Stimulated activated CD8-positive, alpha-beta memory T cell treated with anti-CD3 and anti-CD28 coated beads, Interleukin-7, amount 100 ng/mL, for 1 hour (primary cell): ENCODE results near the gene MDM1.

Source experiments
- DNase-seq, 2 donors: peaks; one replicate each; pipeline ENCODE4 v3.0.0-alpha.2; 2020; ENCODE audit warnings: low read depth in 2 of 2

MDM1 gene

DNA sequence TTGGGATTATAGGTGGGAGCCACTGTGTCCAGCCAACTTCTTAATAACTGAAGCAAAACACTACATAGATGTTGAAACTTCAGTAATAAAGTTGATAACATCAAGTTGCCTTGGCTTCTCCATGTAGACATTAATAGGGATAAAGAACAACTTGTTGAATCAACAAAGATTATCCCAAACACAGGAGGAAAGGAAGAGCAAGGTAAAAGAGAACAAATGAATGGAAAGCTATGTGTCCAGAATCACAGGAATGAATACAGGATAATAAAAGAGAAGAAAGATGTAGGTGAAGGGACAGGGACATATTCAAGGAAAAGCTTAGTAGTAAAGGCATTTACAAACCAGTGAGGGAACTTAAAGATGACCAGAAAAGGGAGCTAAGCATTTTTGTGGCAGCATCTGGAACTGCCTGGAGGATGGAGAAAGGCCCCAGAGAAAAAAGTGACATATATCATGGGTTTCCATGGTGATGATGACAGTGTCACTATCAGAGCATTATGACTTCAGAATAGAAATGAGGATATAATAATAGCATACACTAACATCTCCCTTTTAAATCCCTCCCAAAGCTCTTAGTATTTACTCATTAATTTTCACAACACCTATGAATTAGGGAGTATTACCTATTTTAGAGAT is 24.0 kb upstream of the MDM1 start:
- DNase-seq = no peak

DNA sequence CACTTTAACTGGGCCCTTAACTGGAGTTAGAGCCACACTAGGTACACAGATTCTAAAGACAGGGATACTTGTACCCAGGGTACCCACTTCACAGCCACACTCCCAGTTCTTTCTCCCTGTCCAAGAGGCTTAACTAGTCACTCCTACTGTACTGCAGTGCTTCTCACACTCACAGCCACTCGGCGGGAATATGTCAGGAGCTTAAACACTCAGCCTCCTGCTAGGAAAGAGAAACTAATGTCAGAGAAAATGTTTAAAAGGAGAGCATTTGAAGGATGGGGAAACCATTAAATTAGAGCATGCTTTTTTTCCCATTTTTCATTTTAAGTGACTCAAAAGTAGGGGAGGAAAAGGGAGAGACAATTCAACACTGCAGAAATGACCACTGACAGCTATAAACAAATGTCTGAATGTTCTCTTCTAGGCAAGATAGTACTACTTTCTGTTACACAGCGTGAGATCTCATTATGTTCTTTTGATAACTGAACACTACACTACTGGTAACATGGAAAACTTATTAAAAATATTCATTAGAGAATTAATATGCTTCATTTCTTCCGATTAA is 22.9 kb upstream of the MDM1 start:
- DNase-seq = no peak

- DNase-seq = no peak
Measured at GRCh38 chr12:68352067-68352466, 19.9 kb upstream of the MDM1 start.

- DNase-seq = no peak
Measured at GRCh38 chr12:68350753-68351152, 18.6 kb upstream of the MDM1 start.

DNA sequence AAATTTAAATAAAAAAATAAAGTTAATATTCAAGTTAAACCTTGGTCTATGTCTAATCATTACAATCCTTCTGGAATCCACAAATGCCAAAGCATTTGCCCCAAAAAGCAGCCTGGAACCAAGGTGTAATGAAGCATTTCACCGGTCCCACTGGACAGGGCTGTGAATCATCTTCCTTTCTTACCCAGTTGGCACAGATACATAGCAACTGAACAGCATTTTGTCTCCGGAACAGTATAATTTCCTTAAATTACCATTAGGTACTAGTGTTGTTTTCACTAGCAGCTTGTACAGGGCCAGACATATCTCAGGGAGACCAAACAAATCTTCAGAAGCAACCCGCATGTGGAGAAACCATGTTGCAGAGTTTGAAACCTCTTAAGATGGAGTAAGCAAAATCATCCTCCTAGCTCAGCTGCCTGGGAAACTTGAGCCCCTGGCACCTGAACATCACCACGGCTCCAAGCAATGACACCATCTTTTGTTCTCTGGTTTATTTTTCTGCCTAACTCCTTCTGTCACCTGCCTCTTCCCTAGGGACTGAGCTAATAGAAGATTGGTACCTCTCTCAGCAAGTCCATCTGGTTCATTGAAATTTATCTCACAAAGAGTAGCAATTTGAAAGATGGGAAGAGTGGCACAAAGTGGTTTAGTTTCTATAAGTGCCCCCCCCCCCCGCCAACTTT is 17.9 kb upstream of the MDM1 start:
- no peak for DNase-seq

- no peak for DNase-seq
Measured at GRCh38 chr12:68349220-68349621, 17.1 kb upstream of the MDM1 start.

- DNase-seq = no peak
Measured at GRCh38 chr12:68348419-68348818, 16.3 kb upstream of the MDM1 start.

DNA sequence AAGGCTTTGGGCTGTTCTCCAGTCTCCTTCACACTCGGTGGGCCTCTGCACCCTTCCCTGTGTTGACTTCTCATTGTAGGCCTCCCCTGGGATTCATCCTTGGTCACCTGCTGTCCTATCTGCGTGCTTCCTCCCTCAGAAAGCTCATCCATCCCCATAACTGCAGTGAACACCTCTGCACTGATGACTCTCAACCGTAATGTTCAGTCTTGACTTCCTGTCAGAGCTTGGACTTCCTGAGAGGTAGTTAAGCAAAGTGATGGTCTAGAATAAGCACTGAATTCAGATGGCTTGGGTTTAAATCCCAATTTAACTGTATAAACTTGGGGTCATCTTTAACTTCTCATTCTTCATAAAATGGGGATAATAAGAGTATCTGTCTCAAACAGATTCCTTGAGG is 13.6 kb upstream of the MDM1 start:
- no peak for DNase-seq

GRCh38 chr12:68344126-68344525 is 12.0 kb upstream of the MDM1 start:
- DNase-seq = no peak

GRCh38 chr12:68342966-68343365 is 10.8 kb upstream of the MDM1 start:
- DNase-seq = no peak

GRCh38 chr12:68341822-68342221 is 9.7 kb upstream of the MDM1 start:
- DNase-seq = no peak

GRCh38 chr12:68340404-68341270 is 8.5 kb upstream of the MDM1 start:
- no peak for DNase-seq

- DNase-seq = no peak
Measured at GRCh38 chr12:68336889-68337303, 4.7 kb upstream of the MDM1 start.

DNA sequence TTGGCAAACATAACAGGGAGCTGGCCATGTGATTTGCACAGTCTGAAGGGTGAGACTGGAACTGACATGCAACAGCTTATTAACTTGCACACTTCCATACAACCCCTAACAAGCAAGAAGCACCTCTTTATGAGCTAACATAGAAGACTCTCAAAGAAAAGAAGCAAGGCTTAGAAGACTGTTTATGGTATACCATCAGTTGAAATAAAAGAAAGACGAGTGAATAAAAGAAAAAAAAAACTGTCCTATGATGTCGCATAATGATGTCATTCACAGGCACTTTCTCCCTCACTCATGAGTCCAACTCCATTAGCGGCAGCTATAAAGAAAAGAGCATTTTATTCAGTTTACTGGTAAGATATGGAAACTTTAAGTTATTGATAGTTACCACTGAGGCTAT is 3.3 kb upstream of the MDM1 start:
- DNase-seq = no peak

DNA sequence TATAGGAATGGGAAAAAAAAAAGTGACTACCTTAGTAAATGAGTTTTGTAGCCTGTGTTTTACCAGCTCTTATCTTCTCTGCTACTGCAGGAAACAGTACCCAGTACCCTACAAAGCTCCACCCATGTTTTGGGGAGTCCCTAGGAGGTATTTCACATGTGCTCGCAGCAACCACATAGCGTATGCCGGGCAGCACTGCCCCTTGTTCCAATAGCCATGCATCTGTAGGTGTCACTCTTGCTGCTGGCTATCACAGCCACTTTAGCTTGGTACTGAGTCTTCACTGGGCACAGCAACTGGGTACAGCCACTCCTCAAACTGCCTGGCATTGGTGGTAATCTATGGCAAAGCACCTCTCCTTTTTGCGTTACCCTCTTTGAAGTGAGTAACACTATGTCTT is 2.0 kb upstream of the MDM1 start:
- DNase-seq = no peak

DNA sequence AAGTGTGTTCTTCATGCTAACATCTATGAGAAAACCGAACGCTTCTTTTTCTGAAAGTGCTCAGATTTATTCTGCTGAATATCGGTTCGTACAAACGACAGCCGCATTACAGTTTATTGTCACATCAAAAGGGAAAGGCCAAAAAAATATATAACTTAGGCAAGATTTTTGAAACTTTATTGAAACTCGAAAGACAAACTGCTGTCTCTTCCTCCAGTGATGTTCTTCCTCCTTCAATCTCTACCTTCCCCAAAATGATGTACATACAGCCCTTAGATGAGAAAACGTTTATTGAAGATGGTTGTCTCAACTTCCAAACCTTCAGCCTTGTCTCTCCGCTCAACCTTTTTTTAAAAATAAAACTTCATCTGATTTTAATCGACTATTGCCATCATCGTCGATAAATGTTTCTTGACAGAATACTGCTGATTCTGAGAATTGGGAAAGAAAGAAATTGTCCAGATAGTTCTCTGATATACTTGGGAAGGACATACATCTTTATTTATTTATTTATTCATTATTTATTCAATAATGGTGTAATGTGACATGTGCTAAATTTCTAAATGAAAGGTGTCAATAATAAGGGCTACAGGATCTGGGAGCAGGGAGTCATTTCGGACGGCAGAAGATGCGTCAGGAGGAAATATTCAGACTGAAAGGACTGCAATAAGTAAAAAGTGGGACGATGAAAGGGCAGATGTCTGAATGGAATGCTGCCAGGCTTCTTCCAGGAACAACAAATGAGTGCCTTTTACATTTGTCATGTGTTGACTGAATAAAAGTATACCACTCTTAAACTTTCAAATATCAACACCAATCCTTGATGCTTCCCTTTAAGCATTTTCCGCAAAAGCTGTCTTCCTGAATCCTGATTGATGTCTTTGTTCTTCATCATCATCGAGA is 817 bp upstream of the MDM1 start:
- no peak for DNase-seq

- no peak for DNase-seq
Measured at GRCh38 chr12:68331500-68331868, 678 bp downstream of the MDM1 start.

DNA sequence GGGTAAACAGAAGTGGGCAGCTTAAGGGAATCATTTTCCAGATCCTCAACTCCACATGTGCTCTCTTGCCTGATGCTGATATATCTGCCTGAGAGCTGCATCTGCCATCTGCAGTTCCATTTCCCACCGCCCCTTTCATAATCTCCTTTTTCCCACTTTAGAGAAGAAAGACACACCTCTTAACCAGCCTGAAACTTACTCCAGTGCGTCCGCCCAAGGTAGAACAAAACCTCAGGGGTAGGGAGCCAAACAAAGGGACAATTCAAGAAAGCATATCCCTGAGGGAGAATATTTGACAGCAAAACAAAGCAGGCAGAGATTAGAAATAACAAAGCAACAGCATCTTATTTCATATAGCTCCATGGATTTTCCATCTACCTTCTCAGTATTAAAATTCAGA is 4.3 kb downstream of the MDM1 start:
- no peak for DNase-seq

- no peak for DNase-seq
Measured at GRCh38 chr12:68326716-68327115, 5.4 kb downstream of the MDM1 start.

GRCh38 chr12:68325966-68326365 is 6.2 kb downstream of the MDM1 start:
- no peak for DNase-seq

GRCh38 chr12:68324531-68324930 is 7.6 kb downstream of the MDM1 start:
- DNase-seq = no peak

- no peak for DNase-seq
Measured at GRCh38 chr12:68321140-68321539, 11.0 kb downstream of the MDM1 start.
